Left lung (tissue), 10 donors: Measurements from ENCODE around the gene FAM170B. TPM values are rescaled to one million over a fixed set of nuclear protein-coding genes. Genes with fewer than 3 reads are reported as not detected.
A peak's percentile ranks its signal among the peaks of the same experiment; 100 is the strongest.

Source experiments
- ATAC-seq: fragments of 200-7000 bp; cut with Tn5 transposase; one replicate; pipeline ENCODE4 v1.9.1; 2020; ENCODE audit warnings: moderate library complexity
- DNase-seq, 4 donors: peaks; one replicate each; pipeline ENCODE4 v3.0.0-alpha.2; 2013 to 2020
- H3K27ac ChIP-seq, 2 donors: fragments of 200-600 bp; sonication (generic) in 1 of 2; one replicate each; pipeline versions ENCODE4 v1.5.0 to v1.8.0; 2020 to 2021
- H3K27me3 ChIP-seq, 2 donors: fragments of 200-600 bp; sonication (generic) in 1 of 2; one replicate each; pipeline versions ENCODE4 v1.5.0 to v1.8.0; 2020 to 2021
- H3K36me3 ChIP-seq, 2 donors: fragments of 200-600 bp; sonication (generic) in 1 of 2; one replicate each; pipeline versions ENCODE4 v1.5.0 to v1.8.0; 2020 to 2021
- H3K4me1 ChIP-seq, 2 donors: fragments of 200-600 bp; one replicate each; pipeline ENCODE4 v1.8.0; 2021
- H3K4me3 ChIP-seq, 2 donors: fragments of 200-600 bp; sonication (generic) in 1 of 2; one replicate each; pipeline versions ENCODE4 v1.5.0 to v1.8.0; 2020 to 2021; ENCODE audit warnings: mild to moderate bottlenecking in 1 of 2
- H3K9me3 ChIP-seq, 2 donors: fragments of 200-600 bp; sonication (generic) in 1 of 2; one replicate each; pipeline versions ENCODE4 v1.5.0 to v1.8.0; 2020 to 2021
- CTCF ChIP-seq, 2 donors: fragments of 200-600 bp; sonication (generic) in 1 of 2; IDR thresholded peaks; one replicate each; pipeline versions ENCODE4 v1.5.0 to v1.8.0; 2021; ENCODE audit warnings: antibody characterized with exemption in 2 of 2
- intact Hi-C, 2 donors: fragments of 100-400 bp; cut with DNase I; formaldehyde crosslinking; loops; one replicate each; pipeline versions ENCODE4 v1.11.2 to v1.14.2; 2022
- polyA plus RNA-seq, 6 donors: library from polyadenylated mRNA; unstranded; fragments of 120-200 nt; gene quantifications; one replicate each; pipeline ENCODE4 v1.2.1, GENCODE V29; 2013; ENCODE audit not compliant: insufficient read length in 6 of 6
- total RNA-seq, 2 donors: library from RNA; stranded (reverse); fragmentation: NEBNext Ultra II Directional; extraction: Animal tissue kit (Norgen Biotek cat#: 25700); gene quantifications; one replicate each; pipeline ENCODE4 v1.2.1, GENCODE V29; 2021
- donor health status: DM: no; HTN: yes; CAD: no.
- donor health status: DM: no; HTN: no; CAD: no.

Gene FAM170B
- total and polyA plus RNA-seq, 8 donors = 0.26 TPM; not detected in 7

DNA sequence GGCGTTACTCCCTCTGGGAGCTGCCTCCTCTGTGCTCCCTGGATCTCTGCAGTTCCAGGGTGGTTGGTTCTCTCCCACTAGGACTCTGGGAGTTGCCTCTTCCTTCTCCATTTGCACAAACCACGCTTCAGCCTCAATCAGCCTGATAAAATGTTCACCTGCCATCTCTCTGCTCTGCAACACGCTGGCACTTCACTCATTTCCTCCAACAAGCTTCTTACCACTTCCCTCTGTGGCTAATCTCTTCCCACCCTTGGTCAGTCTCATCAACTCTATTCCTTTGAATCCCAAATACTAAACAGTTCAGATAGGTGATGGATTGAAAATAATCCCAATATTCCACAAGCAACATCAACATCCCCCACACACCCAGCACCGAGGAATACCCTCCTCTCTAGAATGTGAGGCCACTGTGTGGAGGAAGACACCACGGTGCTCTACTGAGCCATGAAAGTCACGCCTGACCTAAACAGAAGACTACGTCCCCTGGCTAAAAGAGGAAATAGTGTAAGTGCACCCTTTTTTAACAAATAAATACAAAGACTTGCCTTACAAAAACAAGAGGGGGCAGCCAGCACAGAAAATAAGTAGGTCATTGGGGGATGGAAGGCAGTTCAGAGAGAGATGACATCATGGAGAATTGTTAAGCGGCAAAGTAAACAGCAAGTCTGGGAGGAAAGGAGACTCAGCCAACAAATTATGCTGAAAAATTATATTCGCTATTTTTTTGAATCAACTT lies 1.9 kb upstream of the FAM170B start:
- H3K9me3 ChIP-seq = no peaks in the 10 kb centered on the region
- TF ChIP-seq CTCF (IDR thresholded peaks at IDR 0.05) = no peak
- ATAC-seq = peak; percentile 21
- peaks cover 7 to 9% of the 10 kb centered on the region in 2 donors for H3K4me1 ChIP-seq
- DNase-seq = peak in 2 of 4 donors; percentile 65 to 86
- H3K36me3 ChIP-seq = no peaks in the 10 kb centered on the region
- intact Hi-C loops = no loop called here
- no peak overlapping the region for H3K4me3 ChIP-seq
- peak overlapping the region in 1 of 2 donors; percentile 53 for H3K27ac ChIP-seq
- H3K27me3 ChIP-seq = no peaks in the 10 kb centered on the region

DNA sequence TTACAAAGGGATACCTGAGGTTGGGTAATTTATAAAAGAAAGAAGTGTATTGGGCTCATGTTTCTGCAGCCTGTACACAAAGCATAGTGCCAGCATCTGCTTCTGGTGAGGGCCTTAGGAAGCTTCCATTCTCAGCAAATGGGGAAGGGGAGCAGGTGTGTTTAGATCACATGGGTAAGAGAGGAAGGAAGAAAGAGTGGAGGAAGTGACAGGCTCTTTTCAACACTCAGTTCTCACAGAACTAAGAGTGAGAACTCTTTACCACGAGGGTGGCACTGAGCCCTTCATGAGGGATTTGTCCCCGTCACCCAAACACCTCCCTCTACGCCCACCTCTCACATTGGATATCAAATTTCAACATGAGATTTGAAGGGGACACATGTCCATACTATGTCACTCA lies 506 bp upstream of the FAM170B start:
- H3K4me1 ChIP-seq = peaks cover 1 to 4% of the 10 kb centered on the region in 2 donors
- H3K27me3 ChIP-seq = no peaks in the 10 kb centered on the region
- H3K9me3 ChIP-seq = no peaks in the 10 kb centered on the region
- no peak overlapping the region for H3K4me3 ChIP-seq
- TF ChIP-seq CTCF (IDR thresholded peaks at IDR 0.05) = no peak
- intact Hi-C loops = no loop called here
- DNase-seq = no peak
- no peak for ATAC-seq
- H3K36me3 ChIP-seq = no peaks in the 10 kb centered on the region
- H3K27ac ChIP-seq = no peak overlapping the region

GRCh38 chr10:49132362-49132737 lies 1.5 kb downstream of the FAM170B start:
- Histone ChIP-seq H3K27ac (no peak overlapping the region), H3K9me3 (no peaks in the 10 kb centered on the region), H3K27me3 (no peaks in the 10 kb centered on the region), H3K4me1 (no peaks in the 10 kb centered on the region), H3K4me3 (no peak overlapping the region), H3K36me3 (no peaks in the 10 kb centered on the region)
- ATAC-seq = no peak
- no peak for DNase-seq
- TF ChIP-seq CTCF (IDR thresholded peaks at IDR 0.05) = no peak
- intact Hi-C loops = no loop called here

DNA sequence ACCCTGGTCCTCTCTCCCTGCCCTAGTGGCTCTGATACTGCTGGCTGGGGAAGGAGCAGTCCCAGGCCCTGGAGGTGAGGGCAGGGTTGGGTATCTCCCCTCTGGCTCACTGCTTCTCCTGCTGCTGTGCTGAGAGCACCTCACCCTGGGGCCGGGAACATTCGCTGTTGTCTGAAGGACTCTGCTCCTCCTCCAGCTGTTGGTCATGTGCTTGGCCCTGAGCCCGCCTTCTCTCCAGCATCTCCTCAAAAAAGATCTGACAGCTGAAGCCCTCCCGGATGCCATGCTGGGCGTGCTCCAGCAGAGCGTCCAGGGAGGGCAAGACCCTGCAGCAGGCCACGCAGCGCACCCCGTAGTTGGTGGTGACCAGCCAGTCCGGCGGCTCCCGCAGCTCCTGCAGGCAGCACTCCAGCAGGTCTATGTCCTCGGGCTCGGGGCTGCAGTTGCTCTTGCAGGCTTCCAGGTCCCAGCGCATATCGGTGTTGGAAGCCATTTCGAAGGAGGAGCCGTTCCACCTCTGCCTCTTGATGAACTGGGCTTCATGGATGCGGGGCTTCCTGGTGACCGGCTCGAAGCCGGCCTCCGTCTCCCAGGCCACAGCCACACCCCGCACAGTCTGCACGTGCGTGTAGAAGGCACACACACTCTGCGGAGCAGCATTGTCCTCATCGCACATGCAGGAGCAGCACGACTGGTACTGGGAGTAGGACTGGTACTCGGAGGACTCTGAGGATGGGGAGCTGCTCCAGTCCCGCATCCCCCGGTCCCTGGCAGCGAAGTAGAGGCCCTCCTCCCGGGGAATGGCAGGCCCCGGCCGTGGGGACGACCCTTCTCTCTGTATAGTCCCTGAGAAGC lies 2.1 kb downstream of the FAM170B start:
- intact Hi-C loops = no loop called here
- Histone ChIP-seq H3K4me1 (no peaks in the 10 kb centered on the region), H3K4me3 (no peak overlapping the region), H3K27me3 (no peaks in the 10 kb centered on the region), H3K36me3 (no peaks in the 10 kb centered on the region), H3K27ac (no peak overlapping the region), H3K9me3 (no peaks in the 10 kb centered on the region)
- no peak for TF ChIP-seq CTCF (IDR thresholded peaks at IDR 0.05)
- DNase-seq (peak in 2 of 4 donors; percentile 56 to 75), ATAC-seq (peak; percentile 36)

DNA sequence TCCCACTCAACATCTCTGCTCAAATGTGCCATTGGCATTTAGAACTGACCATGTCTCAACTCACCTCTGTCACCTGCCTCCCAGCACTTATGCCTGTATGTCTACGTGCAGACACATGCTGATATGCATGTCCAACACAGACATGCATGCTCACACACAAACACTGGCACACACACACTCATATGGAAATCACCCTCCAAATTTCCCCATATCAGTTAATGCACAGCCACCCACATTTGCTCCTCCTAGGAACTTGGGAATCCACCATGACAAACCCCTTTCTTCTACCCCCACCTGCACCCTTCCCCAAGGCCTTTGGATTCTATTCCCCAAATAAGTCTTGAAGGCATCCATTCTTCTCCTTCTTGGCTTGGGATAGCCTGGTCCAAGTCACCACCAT lies 4.4 kb downstream of the FAM170B start:
- intact Hi-C loops = no loop called here
- ATAC-seq = no peak
- no peaks in the 10 kb centered on the region for H3K36me3 ChIP-seq
- H3K4me3 ChIP-seq = no peak overlapping the region
- no peak overlapping the region for H3K27ac ChIP-seq
- no peaks in the 10 kb centered on the region for H3K27me3 ChIP-seq
- no peaks in the 10 kb centered on the region for H3K4me1 ChIP-seq
- no peak for TF ChIP-seq CTCF (IDR thresholded peaks at IDR 0.05)
- H3K9me3 ChIP-seq = no peaks in the 10 kb centered on the region
- no peak for DNase-seq
